ENCODE data around the gene DGCR8.

Gene DGCR8

GRCh38 chr22:20062043-20062765, 17.8 kb upstream of the DGCR8 start:
- in situ Hi-C loops (cut with MboI; ENCODE audit: low sequenced_read_pairs, unreplicated experiment), result no loop called here
- TF ChIP-seq CTCF (IDR thresholded peaks at IDR 0.05; ENCODE audit: borderline replicate concordance, control extremely low read depth, extremely low read depth, insufficient read depth, missing control alignments), result no peak
- no peak for DNase-seq (ENCODE audit: low spot score)

GRCh38 chr22:20062766-20063083, 17.3 kb upstream of the DGCR8 start:
- in situ Hi-C loops (cut with MboI; ENCODE audit: low sequenced_read_pairs, unreplicated experiment), result no loop called here
- no peak for DNase-seq (ENCODE audit: low spot score)
- TF ChIP-seq CTCF (IDR thresholded peaks at IDR 0.05; ENCODE audit: borderline replicate concordance, control extremely low read depth, extremely low read depth, insufficient read depth, missing control alignments), result no peak

- DNase-seq (ENCODE audit: low spot score), result no peak
- in situ Hi-C loops (cut with MboI; ENCODE audit: low sequenced_read_pairs, unreplicated experiment), result no loop called here
- no peak for TF ChIP-seq CTCF (IDR thresholded peaks at IDR 0.05; ENCODE audit: borderline replicate concordance, control extremely low read depth, extremely low read depth, insufficient read depth, missing control alignments)
Measured at GRCh38 chr22:20063271-20064139, 16.5 kb upstream of the DGCR8 start.

- in situ Hi-C loops (cut with MboI; ENCODE audit: low sequenced_read_pairs, unreplicated experiment), result no loop called here
- no peak for DNase-seq (ENCODE audit: low spot score)
Measured at GRCh38 chr22:20064140-20064480, 15.9 kb upstream of the DGCR8 start.

GRCh38 chr22:20064545-20065262, 15.3 kb upstream of the DGCR8 start:
- TF ChIP-seq CTCF (IDR thresholded peaks at IDR 0.05; ENCODE audit: borderline replicate concordance, control extremely low read depth, extremely low read depth, insufficient read depth, missing control alignments), result no peak
- DNase-seq (ENCODE audit: low spot score), result no peak
- in situ Hi-C loops (cut with MboI; ENCODE audit: low sequenced_read_pairs, unreplicated experiment), result no loop called here

More at GRCh38 chr22:20064140-20064480, 15.9 kb upstream of the DGCR8 start:
- TF ChIP-seq CTCF (IDR thresholded peaks at IDR 0.05; ENCODE audit: borderline replicate concordance, control extremely low read depth, extremely low read depth, insufficient read depth, missing control alignments), result no peak

- in situ Hi-C loops (cut with MboI; ENCODE audit: low sequenced_read_pairs, unreplicated experiment), result no loop called here
- TF ChIP-seq CTCF (IDR thresholded peaks at IDR 0.05; ENCODE audit: borderline replicate concordance, control extremely low read depth, extremely low read depth, insufficient read depth, missing control alignments), result no peak
- no peak for DNase-seq (ENCODE audit: low spot score)
Measured at GRCh38 chr22:20065896-20066616, 14.0 kb upstream of the DGCR8 start.
